Neuronal stem cell (in vitro differentiated cells): ENCODE results near the gene UQCC3.
A peak's percentile ranks its signal among the peaks of the same experiment; 100 is the strongest.

ENCODE experiments used
- DNase-seq: peaks from one replicate; pipeline ENCODE4 v3.0.0-alpha.2; 2013; ENCODE audit warnings: low spot score
- H2AFZ ChIP-seq: one replicate; pipeline ENCODE4 v1.6.1; 2013; ENCODE audit warnings: mild to moderate bottlenecking, low read length, inconsistent platforms
- H2AK5ac ChIP-seq: 2 replicates; pipeline ENCODE4 v1.6.1; 2013; ENCODE audit warnings: low read depth, mild to moderate bottlenecking, inconsistent platforms, low read length, moderate library complexity, mixed read lengths
- H2BK120ac ChIP-seq: 2 replicates; pipeline ENCODE4 v1.6.1; 2013; ENCODE audit warnings: low read depth, mild to moderate bottlenecking, inconsistent platforms, low read length, moderate library complexity, mixed read lengths
- H2BK12ac ChIP-seq: one replicate; pipeline ENCODE4 v1.6.1; 2013; ENCODE audit warnings: low read length, inconsistent platforms
- H2BK15ac ChIP-seq: 2 replicates; pipeline ENCODE4 v1.6.1; 2013; ENCODE audit warnings: mild to moderate bottlenecking, low read length, inconsistent platforms, mixed read lengths
- H2BK5ac ChIP-seq: one replicate; pipeline ENCODE4 v1.6.1; 2013; ENCODE audit warnings: inconsistent platforms, mild to moderate bottlenecking, low read length, moderate library complexity
- H3K14ac ChIP-seq: one replicate; pipeline ENCODE4 v1.6.1; 2013; ENCODE audit warnings: low read length, inconsistent platforms
- H3K18ac ChIP-seq: 2 replicates; pipeline ENCODE4 v1.6.1; 2013; ENCODE audit warnings: low read length, inconsistent platforms
- H3K23ac ChIP-seq: 2 replicates; pipeline ENCODE4 v1.6.1; 2013; ENCODE audit warnings: low read depth, mild to moderate bottlenecking, mixed read lengths, low read length, inconsistent platforms; ENCODE audit not compliant: poor library complexity
- H3K27ac ChIP-seq: replicated peaks from 3 replicates; pipeline ENCODE4 v1.5.1; 2013; ENCODE audit warnings: low read length, inconsistent platforms
- H3K27me3 ChIP-seq, 3 experiments: 2 replicates each; pipeline ENCODE4 v1.6.1; 2013; ENCODE audit warnings: low read length in 3 of 3, mild to moderate bottlenecking in 2 of 3, inconsistent platforms in 1 of 3, low read depth in 1 of 3, mixed read lengths in 1 of 3, moderate library complexity in 1 of 3; ENCODE audit not compliant: control insufficient read depth in 3 of 3, insufficient read depth in 3 of 3
- H3K36me3 ChIP-seq, 2 donors: replicated peaks in 1 of 2; 2 replicates each; pipeline ENCODE4 v1.6.1; 2013; ENCODE audit warnings: low read length in 2 of 2; ENCODE audit not compliant: control insufficient read depth in 2 of 2, insufficient read depth in 2 of 2
- H3K4ac ChIP-seq: 2 replicates; pipeline ENCODE4 v1.6.1; 2013; ENCODE audit warnings: inconsistent platforms, mild to moderate bottlenecking, low read length, moderate library complexity
- H3K4me1 ChIP-seq, 2 donors: 1 replicate in 1 of 2; 2 replicates in 1 of 2; pipeline ENCODE4 v1.6.1; 2013; ENCODE audit warnings: low read length in 2 of 2, low read depth in 1 of 2; ENCODE audit not compliant: control insufficient read depth in 2 of 2, insufficient read depth in 1 of 2
- H3K4me2 ChIP-seq: one replicate; pipeline ENCODE4 v1.6.1; 2013; ENCODE audit warnings: mild to moderate bottlenecking, low read length, inconsistent platforms; ENCODE audit not compliant: insufficient read depth, poor library complexity, severe bottlenecking
- H3K4me3 ChIP-seq, 2 donors: 2 replicates each; pipeline ENCODE4 v1.5.1; 2013; ENCODE audit warnings: low read length in 2 of 2, mild to moderate bottlenecking in 2 of 2, inconsistent platforms in 1 of 2, moderate library complexity in 1 of 2
- H3K79me1 ChIP-seq: one replicate; pipeline ENCODE4 v1.6.1; 2013; ENCODE audit warnings: low read depth, mild to moderate bottlenecking, inconsistent platforms, low read length, moderate library complexity
- H3K9ac ChIP-seq: one replicate; pipeline ENCODE4 v1.6.1; 2013; ENCODE audit warnings: mild to moderate bottlenecking, low read depth, low read length, inconsistent platforms; ENCODE audit not compliant: poor library complexity
- H3K9me3 ChIP-seq, 2 donors: replicated peaks in 1 of 2; 2 replicates each; pipeline versions ENCODE3 to v1.6.1; 2013; ENCODE audit warnings: low read length in 2 of 2, mild to moderate bottlenecking in 2 of 2, inconsistent platforms in 1 of 2, low read depth in 1 of 2, mixed read lengths in 1 of 2, moderate library complexity in 1 of 2; ENCODE audit not compliant: control insufficient read depth in 2 of 2, insufficient read depth in 1 of 2
- H4K8ac ChIP-seq: one replicate; pipeline ENCODE4 v1.6.1; 2013; ENCODE audit warnings: low read depth, mild to moderate bottlenecking, inconsistent platforms, low read length, moderate library complexity
- H4K91ac ChIP-seq: one replicate; pipeline ENCODE4 v1.6.1; 2013; ENCODE audit warnings: low read length, low read depth, mild to moderate bottlenecking, inconsistent platforms; ENCODE audit not compliant: poor library complexity
- WGBS, 2 donors: extraction: QIAGEN DNeasy Blood & Tissue Kit; methylation state at CpG; one replicate each; pipeline ENCODE4 v1.1.7; 2013; ENCODE audit warnings: missing lambda C conversion rate in 2 of 2, mixed read lengths in 1 of 2; ENCODE audit not compliant: insufficient read length in 2 of 2, insufficient replicate concordance in 1 of 2; ENCODE audit errors: extremely low coverage in 2 of 2; 5-methylcytosine and 5-hydroxymethylcytosine counted together

Gene UQCC3

DNA sequence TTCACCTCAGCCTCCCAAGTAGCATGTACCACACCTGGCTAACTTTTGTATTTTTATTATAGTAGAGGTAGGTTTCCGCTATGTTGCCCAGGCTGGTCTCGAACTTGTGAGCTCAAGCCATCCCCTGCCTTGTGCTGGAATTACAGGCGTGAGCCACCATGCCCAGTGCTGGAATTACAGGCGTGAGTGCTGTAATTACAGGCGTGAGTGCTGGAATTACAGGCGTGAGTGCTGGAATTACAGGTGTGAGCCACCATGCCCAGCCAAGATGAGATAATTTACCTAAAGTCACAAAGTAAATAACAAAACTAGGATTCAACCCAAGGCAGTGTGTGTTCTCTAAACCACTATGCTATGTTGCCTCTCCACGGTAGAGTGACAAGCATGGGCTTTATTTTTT, 11.0 kb downstream of the UQCC3 start:
- no CpG with 5 or more reads among the region's 7 CpGs for WGBS, 2 donors
- no peak overlapping the region for H3K4me3 ChIP-seq
- DNase-seq: no peak
- no peak overlapping the region for H3K14ac ChIP-seq
- H4K8ac ChIP-seq: no peak overlapping the region
- no peaks in the 10 kb centered on the region for H3K27me3 ChIP-seq
- H2BK120ac ChIP-seq: no peak overlapping the region
- H2BK5ac ChIP-seq: no peak overlapping the region
- no peak overlapping the region for H4K91ac ChIP-seq
- H3K9ac ChIP-seq: no peak overlapping the region
- H3K4me2 ChIP-seq: no peak overlapping the region
- H3K18ac ChIP-seq: no peak overlapping the region
- no peak overlapping the region for H2BK15ac ChIP-seq
- H2AK5ac ChIP-seq: no peak overlapping the region
- H3K36me3 ChIP-seq: peaks cover 4 to 8% of the 10 kb centered on the region in 2 donors
- no peak overlapping the region for H2BK12ac ChIP-seq
- H3K4ac ChIP-seq: no peak overlapping the region
- no peak overlapping the region for H3K23ac ChIP-seq
- no peak overlapping the region for H2AFZ ChIP-seq
- no peak overlapping the region for H3K27ac ChIP-seq
- no peaks in the 10 kb centered on the region for H3K9me3 ChIP-seq
- peaks cover 4 to 11% of the 10 kb centered on the region in 2 donors for H3K4me1 ChIP-seq
- peaks cover 6% of the 10 kb centered on the region for H3K79me1 ChIP-seq

DNA sequence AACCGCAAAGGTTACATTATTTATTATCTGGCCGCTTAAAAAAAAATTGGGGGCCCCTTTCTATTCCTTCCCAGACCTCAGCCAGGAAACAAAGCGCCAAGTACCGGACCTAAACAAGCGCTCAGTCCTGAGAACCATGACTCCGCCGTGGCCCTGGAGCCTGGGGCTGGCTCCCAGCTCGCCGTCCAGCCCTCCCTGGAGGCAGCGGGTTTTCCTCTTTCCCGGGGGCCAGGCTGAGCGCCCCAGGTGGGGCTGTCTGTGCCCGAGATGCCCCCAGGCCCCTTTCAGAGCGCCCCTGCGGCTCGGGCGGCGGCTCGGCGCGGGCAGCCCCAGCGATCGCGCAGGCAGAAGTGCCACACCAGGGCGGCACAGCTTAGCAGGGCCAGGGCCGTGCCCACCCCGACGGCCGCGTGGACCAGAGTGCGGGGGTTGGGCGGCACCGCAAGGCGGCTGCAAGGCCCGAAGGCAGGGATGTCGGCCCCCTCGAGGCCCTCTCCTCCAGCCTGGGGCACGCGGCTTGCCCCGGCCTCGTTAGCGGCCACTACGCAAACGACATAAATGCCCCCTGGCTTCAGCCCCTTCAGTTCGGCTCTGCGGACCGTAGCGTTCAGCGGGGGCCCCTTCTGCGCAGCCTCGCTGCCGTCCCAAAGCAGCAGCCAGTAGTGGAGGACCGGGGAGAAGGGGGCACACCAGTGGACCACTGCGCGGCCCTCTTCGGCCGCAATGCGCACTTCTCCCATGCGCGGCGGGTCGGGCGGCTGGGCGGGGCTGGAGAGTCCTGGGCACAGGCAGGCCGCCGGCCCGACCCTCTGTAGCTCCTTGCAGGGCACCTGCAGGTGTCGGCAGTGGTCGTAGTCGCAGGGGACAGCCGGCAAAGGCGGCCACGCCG, 16.3 kb downstream of the UQCC3 start:
- no peak overlapping the region for H2BK120ac ChIP-seq
- no CpG with 5 or more reads among the region's 74 CpGs for WGBS, 2 donors
- DNase-seq: no peak

DNA sequence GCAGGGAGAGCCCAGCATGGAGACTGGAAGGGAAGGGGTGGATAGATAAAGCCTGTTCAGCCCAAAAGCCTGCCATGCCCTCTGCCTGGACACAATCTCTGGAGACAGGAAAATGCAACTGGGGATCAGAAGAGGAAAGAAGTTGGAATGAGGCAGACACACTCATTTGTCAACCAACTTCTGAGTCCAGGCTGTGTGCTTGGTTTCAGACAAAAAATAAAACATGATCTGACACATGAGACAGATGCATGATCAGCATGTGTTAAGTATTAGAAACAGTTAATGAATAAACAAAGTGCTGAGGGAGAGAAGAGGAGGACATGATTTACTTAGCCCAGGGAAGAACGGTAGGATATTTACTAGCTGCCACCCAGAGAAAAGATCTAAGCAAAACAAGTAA, 17.0 kb downstream of the UQCC3 start:
- Histone ChIP-seq H3K4me3 (no peak overlapping the region), H3K27ac (no peak overlapping the region)

More for the DNA sequence above, 16.3 kb downstream of the UQCC3 start:
- Histone ChIP-seq H2BK12ac (no peak overlapping the region), H4K8ac (no peak overlapping the region), H2BK5ac (peak overlapping the region; percentile 24), H3K27me3 (no peaks in the 10 kb centered on the region), H3K27ac (no peak overlapping the region), H3K23ac (peak overlapping the region; percentile 65), H3K9ac (peak overlapping the region; percentile 60), H3K18ac (no peak overlapping the region), H2AFZ (no peak overlapping the region), H3K4ac (no peak overlapping the region), H3K36me3 (peaks cover 23 to 36% of the 10 kb centered on the region in 2 donors), H3K4me1 (no peaks in the 10 kb centered on the region), H3K79me1 (no peaks in the 10 kb centered on the region), H2AK5ac (peak overlapping the region; percentile 56), H3K4me2 (peak overlapping the region; percentile 11), H3K9me3 (no peaks in the 10 kb centered on the region), H2BK15ac (peak overlapping the region; percentile 49), H4K91ac (no peak overlapping the region), H3K14ac (peak overlapping the region; percentile 21), H3K4me3 (no peak overlapping the region)

GRCh38 chr11:62689421-62690183, 18.1 kb downstream of the UQCC3 start, which contains the start of gene LRRN4CL:
TSS of gene LRRN4CL (minus strand) at chr11:62689530. CDS start at chr11:62688508, 1,022 bp downstream.
- WGBS, 2 donors: no CpG with 5 or more reads among the region's 11 CpGs
- Histone ChIP-seq H3K9me3 (no peaks in the 10 kb centered on the region), H3K9ac (no peak within 1 kb of the TSS), H3K4me3 (no peak within 1 kb of the TSS), H3K27ac (no peak within 1 kb of the TSS), H2BK120ac (no peak within 1 kb of the TSS), H3K4me2 (no peak within 1 kb of the TSS), H3K79me1 (no peaks in the 10 kb centered on the region), H3K4ac (no peak within 1 kb of the TSS), H2AK5ac (no peak within 1 kb of the TSS), H4K8ac (no peak within 1 kb of the TSS), H3K18ac (no peak within 1 kb of the TSS), H3K36me3 (peaks cover 29 to 53% of the 10 kb centered on the region in 2 donors), H2BK15ac (no peak within 1 kb of the TSS), H4K91ac (no peak within 1 kb of the TSS), H3K4me1 (no peaks in the 10 kb centered on the region), H2AFZ (no peak within 1 kb of the TSS), H3K23ac (peak within 1 kb of the TSS; percentile 65), H2BK5ac (peak within 1 kb of the TSS; percentile 24), H2BK12ac (no peak within 1 kb of the TSS), H3K14ac (no peak within 1 kb of the TSS), H3K27me3 (no peaks in the 10 kb centered on the region)
- no peak for DNase-seq

More for the DNA sequence above, 17.0 kb downstream of the UQCC3 start:
- H2AFZ ChIP-seq: no peak overlapping the region
- WGBS, 2 donors: no CpG with 5 or more reads among the region's 1 CpG
- H3K23ac ChIP-seq: peak overlapping the region; percentile 65
- H3K4me1 ChIP-seq: no peaks in the 10 kb centered on the region
- H2BK120ac ChIP-seq: no peak overlapping the region
- H3K36me3 ChIP-seq: peaks cover 26 to 43% of the 10 kb centered on the region in 2 donors
- no peaks in the 10 kb centered on the region for H3K27me3 ChIP-seq
- peak overlapping the region; percentile 24 for H2BK5ac ChIP-seq
- no peak overlapping the region for H2BK15ac ChIP-seq
- H4K91ac ChIP-seq: no peak overlapping the region
- no peak overlapping the region for H4K8ac ChIP-seq
- H3K9me3 ChIP-seq: no peaks in the 10 kb centered on the region
- DNase-seq: no peak
- H2BK12ac ChIP-seq: no peak overlapping the region
- no peak overlapping the region for H3K4me2 ChIP-seq
- no peak overlapping the region for H3K14ac ChIP-seq
- H3K4ac ChIP-seq: no peak overlapping the region
- no peak overlapping the region for H2AK5ac ChIP-seq
- H3K9ac ChIP-seq: no peak overlapping the region
- no peaks in the 10 kb centered on the region for H3K79me1 ChIP-seq
- no peak overlapping the region for H3K18ac ChIP-seq
